HG03521 (cell line): ENCODE data around the gene RADIL.
A peak's percentile ranks its signal among the peaks of the same experiment; 100 is the strongest.

ENCODE experiments used
- ATAC-seq: cut with Tn5 transposase; IDR thresholded peaks from one replicate; pipeline ENCODE4 v1.9.1; 2021; ENCODE audit warnings: mild to moderate bottlenecking, moderate library complexity; ENCODE audit not compliant: unreplicated experiment

Gene RADIL

DNA sequence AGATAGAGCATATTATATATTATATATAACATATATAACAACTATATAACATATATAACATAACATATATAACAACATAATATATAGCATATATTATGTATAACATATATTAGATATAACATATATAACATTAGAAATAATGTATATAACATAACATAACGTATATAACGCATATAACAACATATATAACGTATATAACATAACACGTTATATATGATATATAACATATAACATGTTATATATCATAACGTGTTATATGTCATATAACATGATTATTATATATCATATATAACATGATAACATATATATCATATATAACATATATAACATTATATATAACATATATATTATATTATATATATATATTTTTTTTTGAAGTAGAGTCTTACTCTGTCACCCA, 104.4 kb downstream of the RADIL start:
- no peak for ATAC-seq

DNA sequence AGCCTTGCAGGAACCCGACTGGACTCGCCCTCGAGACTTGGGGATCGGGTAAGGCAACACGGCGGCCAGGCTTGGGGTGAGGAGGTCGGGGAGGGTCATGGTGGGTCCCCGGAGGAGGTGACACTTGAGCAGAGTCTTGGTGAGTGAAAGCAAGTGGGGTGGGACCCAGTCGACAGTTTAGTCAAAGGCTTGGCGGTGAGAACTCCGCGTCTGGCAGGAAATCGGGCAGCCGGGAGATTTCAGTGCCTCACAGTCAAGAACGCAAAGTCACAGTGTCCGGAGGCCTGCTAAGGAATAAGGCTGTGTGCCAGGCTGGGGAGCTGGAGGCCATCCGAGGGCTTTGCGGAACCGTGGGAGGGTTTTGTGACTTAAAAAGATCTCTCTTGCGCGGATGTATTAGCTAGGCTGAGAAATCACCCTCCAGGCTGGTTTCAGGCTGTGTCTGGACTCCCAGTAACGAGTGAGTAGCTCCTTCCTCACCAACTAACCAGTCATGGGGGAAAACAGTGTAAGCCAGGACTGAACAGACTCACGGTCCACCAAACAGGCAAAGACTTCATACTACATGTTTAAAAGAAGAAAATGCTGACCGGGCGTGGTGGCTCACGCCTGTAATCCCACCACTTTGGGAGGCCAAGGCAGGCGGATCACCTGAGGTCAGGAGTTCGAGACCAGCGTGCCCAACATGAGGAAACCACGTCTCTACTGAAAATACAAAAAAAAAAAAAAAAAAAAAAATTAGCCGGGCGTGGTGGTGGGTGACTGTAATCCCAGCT, 107.5 kb downstream of the RADIL start:
- ATAC-seq, result no peak

DNA sequence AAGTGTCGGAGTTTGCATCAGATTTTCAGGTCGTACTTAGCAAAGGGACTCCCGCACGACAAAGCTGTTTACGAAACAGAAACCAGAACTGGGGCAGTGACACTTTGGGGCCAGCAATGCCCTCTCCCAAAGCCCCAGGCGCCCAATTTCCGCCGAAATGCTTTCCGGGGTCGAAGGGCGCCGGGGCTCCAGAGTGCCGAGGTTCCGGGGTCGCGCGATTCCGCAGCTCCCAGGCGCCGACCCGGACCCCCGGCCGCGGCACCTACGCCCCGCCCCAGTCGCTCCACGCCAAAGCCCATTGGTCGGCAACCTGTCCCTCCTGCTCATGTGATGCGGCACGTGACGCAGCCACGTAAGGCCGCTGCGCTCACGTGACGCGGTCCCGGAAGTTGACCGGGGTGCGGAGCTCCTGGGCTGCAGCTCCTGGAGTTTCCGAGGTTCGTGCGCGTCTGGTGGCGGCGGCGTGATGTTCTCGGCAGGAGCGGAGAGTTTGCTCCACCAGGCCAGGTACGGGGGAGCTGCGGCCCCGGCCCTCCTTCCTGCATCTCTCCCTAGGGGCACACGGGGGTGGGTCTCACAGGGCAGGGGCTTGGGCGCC, 108.2 kb downstream of the RADIL start, which contains the start of gene AP5Z1:
TSS of gene AP5Z1 (plus strand) at position 374 of the 598 bp plus-strand sequence. CDS start at position 467, 93 bp downstream.
- ATAC-seq, result peak; percentile 88

DNA sequence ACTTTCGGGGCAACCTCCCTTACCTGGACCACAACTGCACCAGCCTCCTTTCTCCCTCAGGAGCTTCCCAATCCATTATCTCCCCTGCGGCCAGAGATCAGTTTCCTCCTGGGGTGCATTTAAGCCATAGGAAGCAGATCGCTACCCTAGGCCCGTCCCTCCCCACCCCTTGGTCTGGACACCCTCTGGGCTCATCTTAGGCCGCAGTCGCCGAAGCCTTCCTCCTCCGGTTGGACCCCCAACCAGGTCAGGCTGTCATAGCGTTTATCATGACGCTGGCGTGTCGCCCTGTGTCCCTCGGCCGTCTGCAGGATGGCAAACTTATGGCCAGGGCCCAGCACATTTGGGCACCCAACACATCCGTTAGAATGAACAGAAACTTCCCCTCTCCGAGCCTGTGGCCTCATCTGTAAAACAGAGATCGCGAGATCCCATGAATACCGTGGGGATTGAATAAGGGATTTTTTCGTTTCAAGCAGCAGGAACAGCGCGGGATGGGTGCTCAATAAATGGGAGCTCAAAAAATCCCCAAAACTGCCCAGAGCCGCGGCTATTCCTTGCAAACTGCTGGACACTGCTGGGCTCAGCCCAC, 108.8 kb downstream of the RADIL start:
- peak; percentile 17 for ATAC-seq

DNA sequence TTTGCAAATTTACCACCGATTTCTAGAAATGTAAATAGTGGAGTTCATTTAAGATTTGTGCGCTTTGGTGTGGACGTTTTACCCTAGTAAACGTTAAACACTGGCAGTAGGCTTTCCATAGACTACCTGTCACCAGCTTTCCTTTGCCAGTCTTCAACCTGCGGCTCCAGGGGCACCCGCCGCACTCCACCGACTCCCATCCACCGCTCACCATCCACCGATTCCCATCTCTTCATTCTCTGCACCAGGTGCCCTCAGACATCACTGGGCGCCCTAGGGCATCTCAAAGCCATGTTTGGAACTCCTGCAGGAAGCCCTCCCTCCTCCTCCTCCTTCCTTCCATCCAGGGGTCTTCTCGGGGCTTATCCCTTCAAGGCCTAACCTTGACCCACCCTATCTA, 109.5 kb downstream of the RADIL start:
- ATAC-seq, result no peak

DNA sequence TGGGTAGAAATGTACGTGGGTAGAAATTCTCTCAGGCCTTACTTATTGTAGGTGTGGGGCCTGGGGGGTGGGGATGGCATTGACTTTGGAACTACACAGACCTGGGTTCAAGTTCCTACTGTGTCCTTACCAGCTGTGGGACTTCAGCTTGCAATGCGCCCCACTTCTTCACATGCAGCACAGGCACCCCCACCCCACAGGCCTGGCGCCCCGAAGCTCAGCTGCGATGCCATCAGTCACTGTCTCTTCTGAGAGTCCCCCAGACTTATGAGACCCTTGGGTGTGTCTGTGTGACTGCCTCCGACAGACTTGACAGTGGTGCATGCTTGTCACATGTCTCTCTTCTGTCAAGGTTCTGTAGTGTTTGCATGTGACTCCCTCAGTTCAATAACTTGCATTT, 111.2 kb downstream of the RADIL start:
- ATAC-seq, result no peak

DNA sequence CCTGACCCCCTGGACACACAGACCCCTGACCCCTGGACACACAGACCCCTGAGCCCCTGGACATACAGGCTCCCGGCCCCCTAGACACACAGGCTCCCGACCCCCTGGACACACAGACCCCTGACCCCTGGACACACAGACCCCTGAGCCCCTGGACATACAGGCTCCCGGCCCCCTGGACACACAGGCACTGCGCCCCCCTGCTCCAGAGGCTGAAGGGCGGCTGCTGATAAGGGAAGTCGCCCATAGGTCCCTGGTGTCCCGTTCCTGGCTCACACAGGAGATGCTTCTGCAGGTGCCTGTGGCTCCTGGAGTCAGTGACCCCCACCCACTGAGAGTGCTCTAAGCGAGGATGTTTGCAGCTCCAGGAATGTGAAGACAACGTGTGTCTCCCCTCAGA, 111.8 kb downstream of the RADIL start:
- no peak for ATAC-seq

DNA sequence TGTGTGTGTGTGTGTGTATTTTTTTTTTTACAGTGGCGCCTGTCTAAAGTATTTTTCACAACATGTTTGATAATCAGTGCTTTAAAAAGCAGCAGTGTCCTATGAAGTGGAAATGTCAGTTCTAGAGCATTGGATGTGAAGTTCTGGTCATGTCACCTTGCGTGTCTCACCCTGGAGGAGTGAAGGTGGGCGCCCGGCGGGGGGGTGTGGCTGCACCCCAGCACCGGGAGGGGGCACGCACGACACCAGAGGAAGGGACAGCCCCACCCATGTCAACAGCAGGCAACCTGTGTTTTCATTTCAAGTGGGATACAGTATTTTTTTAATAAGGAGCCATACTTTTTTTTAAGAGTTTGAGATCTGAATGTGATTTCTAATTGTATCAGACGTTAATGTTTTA, 112.6 kb downstream of the RADIL start:
- ATAC-seq, result no peak

DNA sequence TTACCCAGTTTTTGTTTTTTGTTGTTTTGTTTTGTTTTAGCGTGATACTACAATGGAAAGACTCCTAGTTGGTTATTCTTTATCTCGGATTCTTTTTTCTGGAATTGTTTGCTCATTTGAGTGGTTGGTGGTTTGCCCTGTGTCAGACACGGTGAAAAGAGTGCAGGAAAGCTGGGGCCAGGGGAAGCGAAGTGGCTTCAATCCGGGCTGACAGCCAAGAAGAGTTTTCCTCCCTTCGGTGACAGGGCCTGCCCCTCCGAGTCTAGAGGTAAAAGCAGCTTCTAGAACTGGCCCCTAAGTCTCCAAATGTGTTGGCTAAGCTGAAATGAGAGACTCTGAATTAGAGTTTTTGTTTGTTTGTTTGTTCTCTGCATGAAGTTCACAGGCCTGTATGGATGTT, 113.8 kb downstream of the RADIL start:
- no peak for ATAC-seq

DNA sequence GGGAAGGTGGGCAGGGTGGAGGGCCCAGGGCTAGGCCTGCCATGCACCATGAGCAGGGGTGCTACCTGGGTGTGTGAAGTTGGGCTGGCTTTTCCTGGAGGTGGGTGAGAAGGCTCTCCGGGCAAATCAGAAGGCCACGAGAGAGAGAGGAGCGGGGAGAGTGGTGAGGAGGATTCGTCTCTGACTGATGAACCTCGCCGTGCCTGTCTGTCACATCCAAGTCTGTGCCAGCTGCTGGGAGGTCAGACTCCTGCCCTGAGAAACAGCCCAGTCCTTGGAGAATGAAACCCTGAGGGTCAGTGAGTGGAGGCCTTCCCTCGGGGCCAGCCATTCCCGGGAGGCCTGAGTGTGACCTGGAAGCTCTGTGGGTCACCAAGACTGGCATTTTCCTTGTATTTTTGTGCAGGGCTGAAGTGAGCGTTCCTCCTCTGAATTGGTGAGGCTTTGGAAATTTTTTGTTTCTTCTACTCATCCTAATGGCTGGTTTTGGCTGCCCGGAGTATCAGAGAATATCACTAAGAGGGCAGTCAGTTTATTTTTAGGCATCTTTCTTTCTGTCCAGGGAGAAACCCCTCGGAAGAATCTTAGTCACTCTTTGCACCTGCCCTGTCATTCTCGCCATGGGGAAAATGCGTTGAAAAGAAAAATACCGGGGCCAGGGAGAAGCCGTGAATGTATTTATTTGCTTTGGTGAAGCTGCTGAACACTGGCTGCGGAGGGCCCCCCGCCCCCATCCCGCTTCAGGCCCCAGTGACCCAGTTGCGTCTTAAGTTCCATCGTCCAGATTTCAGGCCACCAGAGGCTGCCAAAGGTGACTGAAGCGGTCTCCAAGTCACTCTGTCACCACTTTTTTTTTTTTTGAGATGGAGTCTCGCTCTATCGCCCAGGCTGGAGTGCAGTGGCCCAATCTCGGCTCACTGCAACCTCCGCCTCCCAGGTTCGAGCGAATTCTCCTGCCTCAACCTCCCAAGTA, 114.6 kb downstream of the RADIL start:
- no peak for ATAC-seq

DNA sequence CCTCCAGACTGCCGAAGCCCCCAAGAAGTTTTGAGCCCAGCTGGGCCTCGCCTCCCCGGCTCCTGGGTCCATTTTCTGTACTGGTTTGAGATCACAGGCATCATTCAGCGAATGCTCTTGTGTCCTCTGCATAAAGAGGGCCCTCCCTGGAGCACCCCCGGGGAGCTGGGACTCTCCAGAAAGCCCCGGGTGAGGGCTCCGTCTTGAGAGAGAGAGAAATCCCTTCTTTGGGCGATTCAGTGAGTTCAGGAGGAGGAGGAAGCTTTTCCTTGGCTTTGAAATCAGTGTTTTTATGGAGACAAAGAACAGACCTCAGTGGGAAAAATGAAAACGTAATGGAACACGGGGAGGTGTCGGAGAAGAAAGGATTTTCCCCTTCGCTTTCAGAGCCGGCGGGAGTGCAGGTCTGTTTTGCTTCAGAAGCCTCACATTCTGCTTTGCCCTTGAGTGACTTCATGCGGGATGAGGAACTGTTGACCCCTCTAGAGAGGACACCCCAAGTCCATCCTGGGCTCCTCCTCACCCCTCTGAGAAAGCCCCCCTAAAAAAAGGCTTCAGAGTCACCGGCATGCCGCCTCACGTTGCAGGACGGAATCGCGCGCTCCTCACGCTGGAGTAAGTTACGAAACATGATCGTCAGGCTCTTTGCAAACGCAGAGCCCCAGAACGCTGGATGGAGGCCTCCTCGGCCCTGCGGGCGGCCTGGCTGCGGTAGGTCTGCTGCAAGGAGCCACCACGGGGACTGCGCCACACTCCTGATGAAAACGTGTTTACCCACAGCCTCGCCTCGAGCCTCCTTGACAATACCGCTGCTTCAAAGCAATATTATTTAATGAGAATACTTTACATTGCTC, 116.6 kb downstream of the RADIL start:
- no peak for ATAC-seq

DNA sequence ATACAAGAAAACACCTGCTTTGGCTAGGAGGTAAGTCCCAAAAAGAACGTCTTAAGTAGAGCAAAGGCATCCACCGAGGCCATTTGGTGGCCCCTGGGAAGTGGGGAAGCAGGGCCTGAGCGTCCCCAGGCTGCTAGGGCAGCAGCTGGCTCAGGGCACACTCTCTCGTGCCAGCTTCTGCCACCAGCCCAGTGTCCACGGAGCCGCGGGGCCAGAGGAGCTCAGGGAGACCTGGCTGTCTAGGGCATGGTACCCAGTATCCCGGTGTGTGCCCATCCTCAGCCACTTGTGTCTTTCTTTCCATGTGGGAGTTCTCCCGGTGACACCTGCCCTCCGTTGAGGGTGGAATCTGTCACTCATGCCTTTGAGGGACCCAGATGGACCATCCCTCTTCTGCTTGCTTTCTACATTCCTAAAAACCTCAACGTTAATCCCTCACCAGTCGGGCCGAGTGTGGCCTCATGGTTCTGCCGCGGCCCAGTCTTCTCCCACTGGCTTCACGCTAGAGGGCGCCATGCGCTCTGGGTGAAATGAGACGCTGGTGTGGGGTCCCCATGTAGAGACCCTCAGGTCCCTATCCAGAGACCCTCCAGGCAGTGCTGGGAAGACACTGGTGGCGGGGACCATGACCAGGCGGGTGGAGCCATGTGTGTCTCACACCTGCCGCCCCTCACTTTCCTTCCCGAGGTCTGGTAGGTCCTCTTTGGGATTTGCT, 117.6 kb downstream of the RADIL start:
- ATAC-seq, result no peak

DNA sequence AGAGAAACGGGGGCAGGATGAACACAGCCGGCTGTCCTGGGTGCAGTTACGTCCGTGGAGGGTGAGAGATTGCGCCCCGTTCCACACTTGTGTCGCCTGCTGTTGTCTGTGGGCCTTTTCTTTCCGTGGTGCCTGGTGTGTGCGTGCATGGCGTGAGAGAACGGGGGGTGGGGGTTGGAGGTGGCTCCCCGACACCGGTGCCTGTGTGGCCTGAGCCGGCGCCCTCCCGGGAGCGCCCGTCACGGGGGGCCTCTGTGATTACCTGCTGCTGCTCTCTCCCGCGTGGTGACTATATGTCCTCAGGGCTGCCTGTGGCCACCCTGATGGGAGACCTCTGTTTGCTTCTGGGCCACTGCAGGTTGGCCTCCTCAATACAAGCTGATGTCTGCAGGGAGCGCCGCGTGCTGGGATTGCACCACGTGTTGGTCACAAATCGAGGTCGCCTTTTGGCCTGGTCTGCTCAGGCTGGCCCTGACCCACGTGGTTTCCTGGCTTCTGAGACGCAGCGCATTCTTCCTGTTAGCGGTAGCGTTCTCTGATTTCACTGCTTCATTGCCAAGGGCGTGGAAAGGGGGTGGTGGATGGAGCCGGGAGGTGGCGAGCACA, 119.0 kb downstream of the RADIL start:
- ATAC-seq, result no peak

DNA sequence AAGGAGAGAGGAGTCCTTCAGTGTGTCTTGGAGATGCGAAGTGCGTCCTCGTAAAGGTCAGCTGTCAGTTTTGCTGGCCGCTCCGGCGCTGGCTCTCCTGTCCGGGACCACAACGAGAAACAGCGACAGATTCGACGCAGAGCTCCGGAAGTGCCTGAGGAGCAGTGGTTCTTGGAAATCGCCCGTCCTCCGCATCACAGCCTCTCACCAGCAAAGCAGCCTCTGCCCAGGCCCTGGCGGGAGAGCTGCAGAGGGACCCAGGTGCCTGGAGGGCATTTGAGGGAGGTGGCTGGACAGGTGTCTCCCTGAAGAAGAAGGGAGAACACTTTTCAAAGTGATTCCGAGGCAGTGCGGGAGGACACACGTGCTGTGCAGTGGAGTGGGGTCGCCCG, 119.7 kb downstream of the RADIL start:
- no peak for ATAC-seq

DNA sequence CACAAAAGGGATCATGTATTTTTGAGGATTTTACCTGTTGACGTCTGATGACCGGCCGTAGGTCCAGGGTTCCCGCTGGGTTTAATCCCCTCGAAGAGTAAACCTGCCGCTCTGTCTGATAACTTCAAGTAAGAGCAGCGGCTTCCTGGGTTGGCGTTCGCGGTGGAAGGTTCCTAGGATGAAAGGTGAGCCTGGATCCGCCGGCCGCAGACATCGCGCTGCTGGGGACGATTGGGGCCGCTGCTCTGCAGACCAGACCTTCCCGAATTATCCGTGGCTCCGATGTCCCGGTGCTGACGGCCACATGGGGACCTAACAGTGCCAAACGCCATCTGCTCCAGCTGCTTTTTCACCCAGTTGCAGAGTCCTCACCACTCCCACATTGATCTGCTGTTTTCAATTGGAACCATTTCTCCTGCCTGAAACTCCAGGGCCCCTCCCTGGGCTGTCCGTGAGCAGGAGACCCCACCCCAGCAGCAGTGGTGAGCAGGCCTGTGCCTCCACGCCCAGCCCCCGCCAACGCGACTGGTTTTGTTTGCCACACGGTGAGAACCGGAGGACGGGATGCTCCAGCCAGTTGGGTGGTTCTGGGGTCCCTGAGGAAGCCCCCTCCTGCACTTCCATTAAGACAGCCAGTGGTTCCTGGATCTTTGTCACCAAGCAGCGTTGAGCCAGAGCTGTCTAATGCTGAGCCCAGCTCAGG, 120.3 kb downstream of the RADIL start:
- no peak for ATAC-seq

DNA sequence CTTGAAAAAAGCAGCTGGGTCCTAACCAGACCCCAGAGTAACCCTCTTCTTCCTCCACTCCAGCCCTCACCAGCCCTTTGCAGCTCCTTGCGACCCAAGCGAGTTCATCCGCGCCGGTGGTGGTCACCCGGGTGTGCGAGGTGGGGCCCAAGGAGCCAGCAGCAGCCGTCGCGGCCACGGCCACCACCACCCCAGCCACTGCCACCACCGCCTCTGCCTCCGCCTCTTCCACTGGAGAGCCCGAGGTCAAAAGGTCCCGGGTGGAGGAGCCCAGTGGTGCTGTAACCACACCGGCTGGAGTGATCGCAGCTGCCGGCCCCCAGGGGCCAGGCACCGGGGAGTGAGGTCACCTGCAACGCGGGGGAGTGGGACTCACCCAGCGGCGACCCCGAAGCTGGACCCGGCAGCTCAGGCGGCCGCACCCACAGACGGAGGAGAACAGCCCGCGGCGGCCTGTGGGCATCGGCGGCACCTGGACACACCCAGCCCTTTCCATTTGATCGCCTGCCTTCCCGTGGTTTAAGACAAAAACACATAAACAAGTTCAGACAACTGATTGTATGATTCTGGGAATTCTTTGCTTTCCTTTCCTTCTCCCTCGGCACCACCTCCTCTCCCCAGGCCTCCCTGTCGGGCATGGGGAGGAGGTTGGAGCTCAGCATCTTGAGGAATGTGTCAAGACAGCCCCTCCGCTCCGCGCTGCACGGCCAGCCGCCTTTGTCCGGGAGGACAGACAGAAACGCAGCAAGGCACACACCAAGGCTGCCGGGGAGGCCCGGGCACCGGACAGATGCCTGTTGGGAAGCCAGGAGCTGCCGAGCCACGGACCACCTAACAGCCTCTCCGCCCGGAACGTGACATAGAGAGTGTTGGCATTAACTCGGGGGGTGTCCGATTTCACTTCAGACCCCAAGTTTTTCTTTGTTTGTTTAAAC, 121.1 kb downstream of the RADIL start:
- no peak for ATAC-seq

DNA sequence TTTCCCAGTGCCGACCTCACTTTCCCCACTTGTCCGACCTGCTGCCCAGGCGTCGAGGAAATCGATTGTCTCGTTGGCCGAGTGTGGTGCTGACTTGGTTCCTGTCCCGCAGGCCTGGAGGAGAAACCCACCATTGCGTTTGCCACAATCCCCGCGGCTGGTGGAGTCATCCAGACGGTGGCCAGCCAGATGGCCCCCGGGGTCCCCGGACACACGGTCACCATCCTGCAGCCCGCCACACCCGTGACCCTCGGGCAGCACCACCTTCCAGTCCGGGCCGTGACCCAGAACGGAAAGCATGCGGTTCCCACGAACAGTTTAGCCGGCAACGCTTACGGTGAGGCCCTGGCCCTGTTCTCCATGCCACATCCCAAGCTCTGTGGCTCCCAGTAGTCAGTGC, 122.6 kb downstream of the RADIL start:
- ATAC-seq, result no peak
